Esophagus muscularis mucosa (tissue), 4 donors: Measurements from ENCODE around the gene CD46. TPM values are rescaled to one million over a fixed set of nuclear protein-coding genes. Genes with fewer than 3 reads are reported as not detected.
A peak's percentile ranks its signal among the peaks of the same experiment; 100 is the strongest.

Experiments used
- DNase-seq: peaks from one replicate; pipeline ENCODE4 v3.0.0-alpha.2; 2017; ENCODE audit errors: extremely low spot score
- H3K27ac ChIP-seq, 4 donors: fragments of 200-600 bp; sonication (generic); replicated peaks in 1 of 4; 1 replicate in 3 of 4; 2 replicates in 1 of 4; pipeline ENCODE4 v1.5.1; 2016 to 2019; ENCODE audit warnings: mild to moderate bottlenecking in 1 of 4
- H3K27me3 ChIP-seq, 4 donors: fragments of 200-600 bp; sonication (generic); one replicate each; pipeline versions ENCODE4 v1.5.1 to v1.6.0; 2016 to 2019
- H3K36me3 ChIP-seq, 4 donors: fragments of 200-600 bp; sonication (generic); one replicate each; pipeline ENCODE4 v1.5.1; 2016 to 2019
- H3K4me1 ChIP-seq, 4 donors: fragments of 200-600 bp; sonication (generic); one replicate each; pipeline ENCODE4 v1.5.1; 2016 to 2019
- H3K4me3 ChIP-seq, 4 donors: fragments of 200-600 bp; sonication (generic); 1 replicate in 2 of 4; 2 replicates in 2 of 4; pipeline ENCODE4 v1.5.1; 2016 to 2019; ENCODE audit warnings: mild to moderate bottlenecking in 4 of 4, moderate library complexity in 1 of 4
- H3K9me3 ChIP-seq, 4 donors: fragments of 200-600 bp; sonication (generic); 1 replicate in 3 of 4; 2 replicates in 1 of 4; pipeline ENCODE4 v1.5.1; 2016 to 2019
- CTCF ChIP-seq, 3 experiments: fragments of 200-600 bp in 2 of 3; fragments of 450-650 bp in 1 of 3; sonication (generic) in 2 of 3; IDR thresholded peaks; one replicate each; pipeline ENCODE4 v1.5.1; 2017 to 2019; ENCODE audit warnings: antibody characterized with exemption in 3 of 3, mild to moderate bottlenecking in 2 of 3, moderate library complexity in 1 of 3
- EP300 ChIP-seq: sonication (generic); formaldehyde crosslinking; IDR thresholded peaks from one replicate; pipeline ENCODE4 v1.6.1; 2017; ENCODE audit warnings: antibody characterized with exemption
- POLR2A ChIP-seq: fragments of 450-650 bp; IDR thresholded peaks from one replicate; pipeline ENCODE4 v1.6.1; 2017; ENCODE audit warnings: antibody characterized with exemption, moderate library complexity, mild to moderate bottlenecking, low read depth
- POLR2AphosphoS5 ChIP-seq, 2 donors: sonication (generic); formaldehyde crosslinking; IDR thresholded peaks; one replicate each; pipeline ENCODE4 v1.6.1; 2017; ENCODE audit warnings: antibody characterized with exemption in 2 of 2
- WGBS: methylation state at CpG from one replicate; pipeline ENCODE4 v1.1.5; 2018; 5-methylcytosine and 5-hydroxymethylcytosine counted together
- intact Hi-C: fragments of 100-400 bp; cut with DNase I; formaldehyde crosslinking; loops from one replicate; pipeline ENCODE4 v1.15.1; 2023
- total RNA-seq, 4 donors: library from RNA; depleted of rRNA; stranded (reverse); fragments of >200 nt; gene quantifications; one replicate each; pipeline versions ENCODE4 v1.1.0 to v1.2.1, GENCODE V29; 2016

CD46 gene
- total RNA-seq, 4 donors from 2014 or later = 65.6 to 86.4 (median 69.2) TPM

GRCh38 chr1:207825409-207825695, 73.5 kb downstream of the CD46 start:
- peaks cover 63 to 81% (median 76%) of the 10 kb centered on the region in 4 donors for H3K4me1 ChIP-seq
- H3K27me3 ChIP-seq = peaks cover 0 to 3% (median 0%) of the 10 kb centered on the region in 4 donors
- H3K4me3 ChIP-seq = peak overlapping the region; percentile 79 to 89 (median 84)
- intact Hi-C loops = no loop called here
- peak overlapping the region; percentile 97 to 99 (median 98) for H3K27ac ChIP-seq
- no peaks in the 10 kb centered on the region for H3K9me3 ChIP-seq
- H3K36me3 ChIP-seq = peaks cover 0 to 17% (median 4%) of the 10 kb centered on the region in 4 donors
- DNase-seq = no peak
- TF ChIP-seq POLR2AphosphoS5 (IDR thresholded peaks at IDR 0.05) (no peak), EP300 (no peak), POLR2A (no peak), CTCF (IDR thresholded peaks at IDR 0.05) (no peak)
- WGBS = 71% methylated on average over 2 of the region's 2 CpGs

GRCh38 chr1:207825719-207826556, 74.1 kb downstream of the CD46 start:
- H3K9me3 ChIP-seq = no peaks in the 10 kb centered on the region
- peaks cover 69 to 81% (median 76%) of the 10 kb centered on the region in 4 donors for H3K4me1 ChIP-seq
- peak overlapping the region; percentile 79 to 89 (median 84) for H3K4me3 ChIP-seq
- 47% methylated on average over 18 of the region's 18 CpGs for WGBS
- peak overlapping the region; percentile 97 to 99 (median 98) for H3K27ac ChIP-seq
- TF ChIP-seq CTCF (IDR thresholded peaks at IDR 0.05) (no peak), POLR2AphosphoS5 (IDR thresholded peaks at IDR 0.05) (peak; percentile 66 to 77)
- DNase-seq = no peak
- peaks cover 0 to 3% (median 0%) of the 10 kb centered on the region in 4 donors for H3K27me3 ChIP-seq
- H3K36me3 ChIP-seq = peaks cover 0 to 12% (median 4%) of the 10 kb centered on the region in 4 donors
- intact Hi-C loops = no loop called here

GRCh38 chr1:207826557-207827487, 75.0 kb downstream of the CD46 start:
- WGBS = 28% methylated on average over 15 of the region's 18 CpGs
- H3K4me3 ChIP-seq = peak overlapping the region; percentile 79 to 89 (median 84)

GRCh38 chr1:207827488-207827830, 75.6 kb downstream of the CD46 start:
- intact Hi-C loops = no loop called here
- no peak for DNase-seq

More at GRCh38 chr1:207826557-207827487, 75.0 kb downstream of the CD46 start:
- peaks cover 0 to 3% (median 0%) of the 10 kb centered on the region in 4 donors for H3K27me3 ChIP-seq
- no peak for TF ChIP-seq CTCF (IDR thresholded peaks at IDR 0.05)
- TF ChIP-seq EP300 = no peak
- peak; percentile 13 to 48 for TF ChIP-seq POLR2AphosphoS5 (IDR thresholded peaks at IDR 0.05)
- peaks cover 74 to 81% (median 78%) of the 10 kb centered on the region in 4 donors for H3K4me1 ChIP-seq
- no peaks in the 10 kb centered on the region for H3K9me3 ChIP-seq
- H3K36me3 ChIP-seq = peaks cover 0 to 6% (median 2%) of the 10 kb centered on the region in 4 donors
- no peak for DNase-seq
- H3K27ac ChIP-seq = peak overlapping the region; percentile 97 to 99 (median 98)
- intact Hi-C loops = no loop called here

GRCh38 chr1:207828046-207828445, 76.2 kb downstream of the CD46 start:
- no peak for TF ChIP-seq POLR2AphosphoS5 (IDR thresholded peaks at IDR 0.05)
- TF ChIP-seq CTCF (IDR thresholded peaks at IDR 0.05) = no peak
- no peak for TF ChIP-seq POLR2A
- TF ChIP-seq EP300 = no peak
- peaks cover 86 to 90% (median 89%) of the 10 kb centered on the region in 4 donors for H3K4me1 ChIP-seq
- no peaks in the 10 kb centered on the region for H3K9me3 ChIP-seq
- H3K36me3 ChIP-seq = no peaks in the 10 kb centered on the region
- no peak for DNase-seq
- peaks cover 0 to 3% (median 0%) of the 10 kb centered on the region in 4 donors for H3K27me3 ChIP-seq
- intact Hi-C loops = loop anchor here (1.0 kb wide), 1 partner anchor 41 kb away; no protein-coding TSS in a partner anchor
- 68% methylated on average over 5 of the region's 5 CpGs for WGBS
- H3K27ac ChIP-seq = peak overlapping the region; percentile 97 to 99 (median 98)
- no peak overlapping the region for H3K4me3 ChIP-seq

More at GRCh38 chr1:207827488-207827830, 75.6 kb downstream of the CD46 start:
- peaks cover 0 to 3% (median 0%) of the 10 kb centered on the region in 4 donors for H3K27me3 ChIP-seq
- H3K4me1 ChIP-seq = peaks cover 80 to 84% (median 83%) of the 10 kb centered on the region in 4 donors
- no peaks in the 10 kb centered on the region for H3K36me3 ChIP-seq
- no peaks in the 10 kb centered on the region for H3K9me3 ChIP-seq
- peak overlapping the region; percentile 97 to 99 (median 98) for H3K27ac ChIP-seq
- WGBS = 81% methylated on average over 2 of the region's 2 CpGs
- peak overlapping the region in 1 of 4 donors; percentile 89 for H3K4me3 ChIP-seq
- TF ChIP-seq POLR2AphosphoS5 (IDR thresholded peaks at IDR 0.05) = no peak
